GM12864 (cell line): Measurements from ENCODE around the gene LRRC27.
"Not testable (repeated sequence)": the region's sequence is repeated elsewhere in the genome, so short reads cannot be mapped to it uniquely, and the experiment has no call there.

Experiments
- DNase-seq: peaks from one replicate; pipeline ENCODE4 v3.0.0-alpha.2; 2011; ENCODE audit warnings: low read depth
- H3K4me3 ChIP-seq: 2 replicates; pipeline ENCODE4 v1.5.1; 2011; ENCODE audit warnings: mild to moderate bottlenecking, low read depth, low read length, control low read depth
- CTCF ChIP-seq: IDR thresholded peaks from 2 replicates; pipeline ENCODE4 v1.5.1; 2011; ENCODE audit warnings: low read depth, mild to moderate bottlenecking, moderate library complexity, low read length, control low read depth, inconsistent platforms; ENCODE audit errors: missing control alignments

LRRC27 gene

GRCh38 chr10:132336919-132337407 is 5.0 kb downstream of the LRRC27 start:
- TF ChIP-seq CTCF: no peak
- DNase-seq: no peak
- H3K4me3 ChIP-seq: no peak overlapping the region

DNA sequence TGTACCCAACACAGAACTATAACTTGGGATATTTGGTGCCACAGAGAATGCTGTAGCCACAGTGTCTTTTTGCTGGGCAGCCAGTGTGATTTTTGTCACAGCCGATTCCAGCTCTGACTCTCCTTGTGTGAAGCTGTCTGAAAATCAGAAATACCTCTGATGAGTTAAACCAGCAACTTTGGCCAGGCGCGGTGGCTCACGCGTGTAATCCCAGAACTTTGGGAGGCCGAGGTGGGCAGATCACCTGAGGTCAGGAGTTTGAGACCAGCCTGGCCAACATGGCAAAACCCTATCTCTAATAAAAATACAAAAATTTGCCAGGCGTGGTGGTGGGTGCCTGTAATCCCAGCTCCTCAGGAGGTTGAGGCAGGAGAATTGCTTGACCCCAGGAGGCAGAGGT is 5.9 kb downstream of the LRRC27 start:
- not testable (repeated sequence) for DNase-seq, H3K4me3 ChIP-seq

- no peak overlapping the region for H3K4me3 ChIP-seq
- no peak for DNase-seq
- TF ChIP-seq CTCF: no peak
These were observed 6.9 kb downstream of the LRRC27 start for GRCh38 chr10:132338876-132339275.

DNA sequence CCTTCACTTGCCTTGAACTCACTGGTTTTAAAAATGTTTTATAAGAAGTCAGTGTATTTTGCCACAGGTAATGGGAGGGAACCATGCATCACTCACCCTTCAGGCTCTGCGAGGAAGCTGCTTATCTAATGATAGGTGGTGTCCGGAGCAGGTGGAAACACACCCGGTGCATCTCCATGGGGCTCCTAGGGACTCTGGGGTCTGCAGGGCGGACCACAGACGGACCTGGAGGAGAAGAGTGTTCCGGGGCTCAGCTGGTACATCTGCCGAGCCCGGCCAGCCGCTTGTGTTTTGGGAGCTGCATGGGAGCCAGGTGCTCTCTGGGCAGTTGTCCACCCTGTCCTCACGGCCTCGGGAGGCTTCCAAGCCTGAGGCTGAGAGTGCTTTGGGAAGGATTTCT is 7.3 kb downstream of the LRRC27 start:
- no peak for TF ChIP-seq CTCF
- DNase-seq: no peak
- H3K4me3 ChIP-seq: no peak overlapping the region

- DNase-seq: no peak
- no peak overlapping the region for H3K4me3 ChIP-seq
- no peak for TF ChIP-seq CTCF
These were observed 9.0 kb downstream of the LRRC27 start for GRCh38 chr10:132341017-132341416.

- DNase-seq: no peak
- no peak overlapping the region for H3K4me3 ChIP-seq
- no peak for TF ChIP-seq CTCF
These were observed 9.8 kb downstream of the LRRC27 start for GRCh38 chr10:132341781-132342180.

DNA sequence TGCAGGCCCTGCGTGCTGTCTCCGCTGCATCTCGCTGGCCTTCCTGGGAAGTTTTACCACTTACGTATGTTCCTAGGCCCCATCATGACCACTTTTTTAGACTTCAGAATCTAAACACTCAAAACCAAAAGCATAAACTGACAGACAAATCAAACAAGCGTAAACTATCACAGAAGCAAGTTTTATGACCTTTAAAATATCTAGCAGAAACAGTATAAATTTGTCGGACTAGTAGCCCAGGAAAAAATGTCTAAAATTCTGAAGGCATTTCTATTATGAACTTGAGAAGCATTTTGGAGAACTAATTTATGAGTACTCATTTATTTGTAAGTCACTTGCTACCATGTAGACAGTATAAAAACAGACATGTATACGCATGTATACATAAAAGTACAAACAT is 10.6 kb downstream of the LRRC27 start:
- no peak for TF ChIP-seq CTCF
- DNase-seq: no peak
- no peak overlapping the region for H3K4me3 ChIP-seq

DNA sequence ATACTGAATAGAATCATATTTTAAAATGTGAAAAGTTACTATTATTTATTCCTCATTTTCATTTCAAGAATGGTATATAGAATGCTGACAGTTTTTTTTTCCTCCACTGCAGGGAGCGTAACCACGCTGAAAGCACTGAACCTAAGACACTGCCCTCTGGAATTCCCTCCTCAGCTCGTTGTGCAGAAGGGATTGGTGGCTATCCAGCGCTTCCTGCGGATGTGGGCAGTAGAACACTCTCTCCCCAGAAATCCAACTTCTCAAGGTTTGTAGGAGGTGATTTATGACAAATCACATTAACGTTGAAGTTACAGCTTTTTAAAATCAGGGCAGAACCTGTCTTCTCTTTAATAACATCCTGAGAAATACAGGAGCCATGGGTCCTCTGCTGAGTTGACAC is 12.4 kb downstream of the LRRC27 start:
- DNase-seq: no peak
- H3K4me3 ChIP-seq: no peak overlapping the region
- no peak for TF ChIP-seq CTCF
